ENCODE data around the gene ZNF324B.
"Not testable (repeated sequence)": the region's sequence is repeated elsewhere in the genome, so short reads cannot be mapped to it uniquely, and the experiment has no call there.

ZNF324B gene

DNA sequence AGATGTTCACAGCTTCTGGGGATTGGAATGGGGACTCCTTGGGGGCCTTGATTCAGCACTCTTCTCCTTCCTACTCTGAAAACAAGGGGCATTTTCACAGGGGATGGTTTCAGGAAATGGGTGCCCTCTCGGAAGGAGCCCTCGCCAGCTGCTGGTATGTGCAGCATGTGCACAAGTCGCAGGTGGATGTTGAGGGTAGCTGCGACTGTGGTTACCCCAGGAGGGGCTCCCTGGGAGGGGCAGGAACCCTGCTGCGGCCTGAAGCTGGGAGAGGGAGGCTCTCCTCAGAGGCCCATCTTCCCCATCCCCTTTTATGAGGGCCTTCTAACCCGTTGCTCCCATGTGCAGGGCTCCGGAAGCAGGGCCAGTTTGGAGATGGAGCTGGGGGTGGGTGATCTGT is 30.9 kb downstream of the ZNF324B start:
- FAIRE-seq: no peak

DNA sequence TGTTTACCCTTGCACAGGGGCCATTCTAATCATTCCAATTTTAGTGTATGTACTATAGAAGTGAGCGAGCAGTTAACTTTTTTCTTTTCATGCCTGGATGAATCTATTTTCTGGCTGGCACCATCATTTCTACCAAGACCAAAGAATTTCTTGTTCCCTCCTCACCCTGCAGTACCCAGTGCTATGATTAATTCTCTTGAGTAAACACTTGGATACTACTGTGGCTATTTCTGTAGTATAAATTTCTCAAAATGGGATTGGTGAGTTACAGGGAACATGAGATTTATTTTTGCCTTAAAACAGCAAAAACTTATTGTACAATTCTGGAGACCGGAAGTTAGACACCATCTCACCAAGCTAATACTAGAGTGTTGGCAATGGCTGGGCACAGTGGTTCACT is 32.4 kb downstream of the ZNF324B start:
- FAIRE-seq: no peak

DNA sequence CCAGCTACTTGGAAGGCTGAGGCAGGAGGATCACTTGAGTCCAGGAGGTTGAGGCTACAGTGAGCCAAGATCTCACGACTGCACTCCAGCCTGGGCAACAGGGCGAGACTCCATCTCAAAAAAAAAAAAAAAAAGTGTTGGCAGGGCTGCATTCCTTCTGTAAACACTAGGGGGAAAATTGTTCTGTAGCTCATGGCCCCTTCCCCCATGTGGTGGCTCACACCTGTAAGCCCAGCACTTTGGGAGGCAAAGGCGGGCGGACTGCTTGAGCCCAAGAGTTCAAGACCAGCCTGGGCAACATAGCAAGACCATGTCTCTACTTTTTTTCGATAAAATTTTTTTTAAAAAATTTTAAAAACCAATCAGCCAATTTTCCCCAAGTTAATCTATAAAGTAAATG is 32.9 kb downstream of the ZNF324B start:
- FAIRE-seq: not testable (repeated sequence)

DNA sequence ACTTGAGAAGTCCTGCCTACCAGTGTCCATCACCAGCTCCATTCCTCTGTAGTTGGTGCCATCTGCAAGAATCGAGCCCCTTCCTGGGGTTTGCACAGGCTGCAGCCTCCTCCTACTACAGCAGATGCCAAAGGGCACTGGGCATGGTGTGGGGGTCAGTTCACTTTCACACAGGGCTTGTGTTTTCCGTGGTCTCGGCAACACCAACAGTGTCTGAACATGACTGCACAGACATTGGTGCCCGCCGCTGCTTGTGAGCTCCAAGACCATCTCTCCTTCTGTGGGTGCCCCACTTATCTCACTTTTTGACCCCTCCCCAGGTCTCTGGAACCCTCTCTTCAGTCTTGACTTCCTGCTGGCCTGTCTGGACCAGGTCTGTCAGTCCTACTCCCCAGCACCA is 40.0 kb downstream of the ZNF324B start:
- no peak for FAIRE-seq

DNA sequence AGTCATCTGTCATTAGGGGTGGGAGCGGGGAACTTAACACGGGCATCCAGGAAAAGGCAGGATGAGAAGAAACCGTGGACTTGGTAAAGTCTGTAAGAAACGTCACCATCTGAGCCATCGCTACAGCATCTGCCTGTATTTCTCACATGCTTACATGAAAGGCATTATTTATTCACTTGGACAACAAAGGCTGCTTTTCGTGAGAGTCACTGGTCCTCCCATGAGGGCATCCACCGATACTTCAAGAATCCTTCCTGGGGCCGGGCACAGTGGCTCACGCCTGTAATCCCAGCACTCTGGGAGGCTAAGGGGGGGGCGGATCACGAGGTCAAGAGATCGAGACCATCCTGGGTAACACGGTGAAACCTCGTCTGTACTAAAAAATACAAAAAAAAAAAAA is 40.8 kb downstream of the ZNF324B start:
- FAIRE-seq: no peak

DNA sequence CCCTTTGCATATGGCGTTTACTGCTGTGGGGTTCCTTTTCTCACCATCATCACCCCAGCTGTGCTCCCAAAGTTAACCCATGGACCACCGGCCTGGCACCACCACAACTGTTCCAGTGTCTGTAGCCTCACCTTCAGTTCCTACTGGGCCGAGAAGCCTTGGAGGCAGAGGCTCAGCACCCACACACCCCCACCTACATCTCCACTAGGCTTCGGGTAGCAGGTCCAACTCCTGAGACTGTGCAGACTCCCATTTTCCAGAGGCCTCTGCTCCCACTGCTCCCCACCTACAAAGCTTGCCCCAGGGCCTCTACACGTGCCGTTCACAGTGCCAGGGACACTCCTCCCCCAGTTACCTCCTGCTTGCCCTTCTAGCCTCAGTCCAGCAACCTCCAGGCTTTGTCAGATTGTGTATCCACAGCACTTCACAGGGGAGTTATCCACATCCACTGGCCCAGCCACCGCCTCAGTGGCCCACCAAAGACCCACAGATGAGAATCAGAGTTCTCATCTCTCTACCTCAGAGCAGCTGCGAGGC is 46.3 kb downstream of the ZNF324B start:
- FAIRE-seq: no peak

DNA sequence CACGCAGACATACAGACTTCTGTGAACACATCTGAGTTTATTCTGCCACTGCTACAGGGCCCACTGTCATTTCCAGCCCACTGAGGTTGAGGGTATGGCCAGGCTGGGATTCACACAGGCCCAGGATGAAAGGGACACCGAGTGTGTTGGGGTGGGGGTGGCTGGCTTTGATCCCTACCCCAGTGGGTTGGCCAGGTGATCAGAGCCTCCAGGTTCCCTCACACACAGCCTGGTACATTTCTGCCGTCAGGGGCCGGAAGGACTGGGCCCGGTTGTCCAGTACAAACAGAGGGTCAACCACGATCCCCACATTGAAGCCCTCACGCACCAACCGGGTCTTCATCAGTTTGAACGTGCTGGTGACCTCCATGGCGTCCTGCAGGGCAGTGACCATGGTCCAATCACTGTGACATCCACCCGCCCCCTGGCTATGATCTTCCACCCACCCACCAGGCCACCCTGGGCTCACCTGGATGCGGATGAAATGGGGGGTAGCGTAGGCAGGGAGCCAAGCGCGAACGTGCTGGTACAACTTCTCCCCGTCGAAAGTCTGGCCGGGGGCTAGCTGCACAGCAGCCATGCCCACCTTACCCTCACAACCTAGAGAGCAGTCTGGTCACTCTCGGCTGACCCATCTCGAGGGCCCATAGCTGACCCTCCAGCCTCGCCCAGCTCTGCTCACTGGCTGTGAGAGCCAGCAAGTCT is 47.0 kb downstream of the ZNF324B start:
- no peak for FAIRE-seq

DNA sequence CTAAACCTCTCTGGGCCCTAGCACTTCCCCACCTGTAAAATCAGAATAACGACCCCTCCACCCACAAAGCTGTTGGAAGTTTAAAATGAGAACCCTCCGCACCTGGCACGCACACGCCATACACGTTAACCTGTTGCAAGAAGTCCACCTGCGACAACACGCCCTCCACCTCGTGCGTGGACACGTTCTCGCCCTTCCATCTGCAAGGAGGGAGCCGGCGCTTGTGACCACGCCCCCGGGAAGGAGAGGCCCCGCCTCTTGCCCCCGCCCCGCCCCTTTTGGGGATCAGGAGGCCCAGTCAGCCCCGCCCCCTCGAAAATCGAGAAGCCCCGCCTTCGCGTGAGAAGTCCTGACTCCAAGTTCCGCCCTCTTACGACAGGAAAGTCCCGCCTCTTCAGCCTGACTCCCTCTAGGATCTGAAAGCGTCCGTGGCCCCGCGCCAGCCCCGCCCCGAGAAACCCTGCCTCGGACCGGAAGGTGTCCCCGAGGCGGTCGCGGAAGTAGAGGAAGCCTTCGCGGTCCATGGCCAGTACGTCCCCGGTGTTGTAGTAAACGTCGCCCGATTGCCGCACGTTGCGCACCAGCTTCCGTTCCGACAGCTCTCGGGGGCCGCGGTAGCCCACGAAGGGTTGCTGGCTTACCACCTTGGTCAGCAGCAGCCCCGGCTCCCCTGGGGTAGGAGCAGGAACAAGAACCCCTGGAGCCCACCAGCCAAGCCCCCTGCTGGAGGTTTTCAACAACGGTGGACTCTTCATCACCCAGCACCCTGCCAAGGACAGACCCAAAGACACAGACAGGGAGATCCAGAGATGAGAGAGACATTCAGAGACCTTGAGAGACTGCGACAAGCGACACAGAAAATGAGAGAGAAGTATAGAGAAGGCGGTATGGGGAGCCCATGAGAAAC is 47.9 kb downstream of the ZNF324B start:
- FAIRE-seq: peak; percentile 95

DNA sequence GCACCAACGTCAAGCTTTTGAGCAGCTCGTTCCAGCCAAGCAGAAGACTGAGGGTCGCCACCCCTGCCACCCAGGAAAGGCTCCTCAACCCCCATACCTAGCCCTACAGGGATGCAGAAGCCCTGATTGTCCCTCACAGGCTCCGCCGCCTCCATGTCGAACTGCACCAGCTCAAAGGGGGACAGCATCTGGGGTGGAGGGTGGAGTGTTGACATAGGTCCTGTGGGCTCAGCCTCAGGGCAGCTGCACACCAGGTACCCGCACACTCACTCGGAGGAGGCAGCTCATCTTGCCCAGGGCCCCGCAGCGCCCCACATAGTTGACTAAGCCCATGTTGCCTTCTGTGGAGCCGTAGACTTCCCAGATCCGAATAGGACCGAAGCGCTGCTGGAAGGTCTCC is 48.8 kb downstream of the ZNF324B start:
- FAIRE-seq: no peak
